Stimulated activated CD4-positive, alpha-beta T cell treated with anti-CD3 and anti-CD28 coated beads, Interleukin-4, amount 100 ng/mL, for 4 hours (primary cell): ENCODE results near the gene PTPN18.

Source experiments
- DNase-seq, 2 experiments: peaks; one replicate each; pipeline ENCODE4 v3.0.0-alpha.2; 2020

PTPN18 gene

GRCh38 chr2:130341562-130342019, 14.3 kb upstream of the PTPN18 start:
- DNase-seq = no peak

- peak; percentile 73 to 82 for DNase-seq
Measured at GRCh38 chr2:130342020-130342532, 13.8 kb upstream of the PTPN18 start.

- DNase-seq = peak; percentile 84 to 96
Measured at GRCh38 chr2:130342533-130343275, 13.2 kb upstream of the PTPN18 start, which contains the start of gene IMP4. IMP4 (plus strand) TSS chr2:130342897; CDS start chr2:130342933, 36 bp downstream.

GRCh38 chr2:130344578-130344977, 11.3 kb upstream of the PTPN18 start:
- no peak for DNase-seq

- DNase-seq = no peak
Measured at GRCh38 chr2:130345091-130345490, 10.8 kb upstream of the PTPN18 start.

GRCh38 chr2:130345611-130346010, 10.2 kb upstream of the PTPN18 start:
- no peak for DNase-seq

GRCh38 chr2:130346041-130346740, 9.7 kb upstream of the PTPN18 start:
- DNase-seq = no peak

GRCh38 chr2:130346741-130347066, 9.2 kb upstream of the PTPN18 start:
- DNase-seq = no peak

GRCh38 chr2:130347220-130347925, 8.5 kb upstream of the PTPN18 start:
- DNase-seq = no peak

GRCh38 chr2:130349174-130349573, 6.7 kb upstream of the PTPN18 start:
- no peak for DNase-seq

- DNase-seq = no peak
Measured at GRCh38 chr2:130351711-130352110, 4.1 kb upstream of the PTPN18 start.

- no peak for DNase-seq
Measured at GRCh38 chr2:130352237-130352636, 3.6 kb upstream of the PTPN18 start.

- no peak for DNase-seq
Measured at GRCh38 chr2:130353291-130354138, 2.3 kb upstream of the PTPN18 start.

GRCh38 chr2:130354139-130354428, 1.8 kb upstream of the PTPN18 start:
- DNase-seq = no peak

GRCh38 chr2:130355172-130355577, 681 bp upstream of the PTPN18 start:
- DNase-seq = no peak

GRCh38 chr2:130357864-130358263, 2.0 kb downstream of the PTPN18 start:
- DNase-seq = no peak

GRCh38 chr2:130358420-130359350, 2.8 kb downstream of the PTPN18 start:
- no peak for DNase-seq

GRCh38 chr2:130359466-130359865, 3.6 kb downstream of the PTPN18 start:
- DNase-seq = no peak

GRCh38 chr2:130363479-130363878, 7.6 kb downstream of the PTPN18 start:
- DNase-seq = no peak

GRCh38 chr2:130365075-130365474, 9.2 kb downstream of the PTPN18 start:
- DNase-seq = no peak

- DNase-seq = no peak
Measured at GRCh38 chr2:130365963-130366362, 10.1 kb downstream of the PTPN18 start.

- no peak for DNase-seq
Measured at GRCh38 chr2:130366720-130367119, 10.9 kb downstream of the PTPN18 start.
